Stimulated activated CD8-positive, alpha-beta memory T cell treated with anti-CD3 and anti-CD28 coated beads, Interleukin-12 subunit alpha, Interleukin-12 subunit beta, amount 100 ng/mL, for 1 hour (primary cell): ENCODE measurements around the gene BCL6B.
"Not testable (repeated sequence)": the region's sequence is repeated elsewhere in the genome, so short reads cannot be mapped to it uniquely, and the experiment has no call there.

Experiments used
- DNase-seq: peaks from one replicate; pipeline ENCODE4 v3.0.0-alpha.2; 2020; ENCODE audit warnings: low read depth

BCL6B gene

GRCh38 chr17:7027335-7027734 lies 4.5 kb downstream of the BCL6B start:
- no peak for DNase-seq

GRCh38 chr17:7029096-7029495 lies 6.2 kb downstream of the BCL6B start:
- DNase-seq = no peak

GRCh38 chr17:7029659-7030058 lies 6.8 kb downstream of the BCL6B start:
- DNase-seq = no peak

- no peak for DNase-seq
Observed at GRCh38 chr17:7034955-7035590, 12.2 kb downstream of the BCL6B start.

- peak; percentile 97 for DNase-seq
Observed at GRCh38 chr17:7035591-7036368, 12.9 kb downstream of the BCL6B start, which contains the start of gene SLC16A13. TSS of gene SLC16A13 (plus strand) at chr17:7036015. CDS start at chr17:7036383, 368 bp downstream.

GRCh38 chr17:7038025-7038862 lies 15.4 kb downstream of the BCL6B start:
- no peak for DNase-seq

- DNase-seq = no peak
Observed at GRCh38 chr17:7039832-7040231, 17.0 kb downstream of the BCL6B start.

- DNase-seq = no peak
Observed at GRCh38 chr17:7041607-7042500, 19.0 kb downstream of the BCL6B start.

- no peak for DNase-seq
Observed at GRCh38 chr17:7042501-7043181, 19.8 kb downstream of the BCL6B start.

GRCh38 chr17:7043182-7043496 lies 20.3 kb downstream of the BCL6B start:
- DNase-seq = no peak

GRCh38 chr17:7043497-7044198 lies 20.8 kb downstream of the BCL6B start, which contains the start of gene SLC16A11:
TSS of gene SLC16A11 (minus strand) at chr17:7044092. CDS start at chr17:7043513, 579 bp downstream.
- DNase-seq = no peak

GRCh38 chr17:7045492-7046126 lies 22.8 kb downstream of the BCL6B start:
- DNase-seq = peak; percentile 25

GRCh38 chr17:7046127-7046724 lies 23.4 kb downstream of the BCL6B start:
- no peak for DNase-seq

GRCh38 chr17:7046725-7047397 lies 24.0 kb downstream of the BCL6B start:
- peak; percentile 54 for DNase-seq

- no peak for DNase-seq
Observed at GRCh38 chr17:7047566-7047965, 24.7 kb downstream of the BCL6B start.

GRCh38 chr17:7048968-7049367 lies 26.1 kb downstream of the BCL6B start:
- no peak for DNase-seq

- DNase-seq = not testable (repeated sequence)
Observed at GRCh38 chr17:7050583-7050982, 27.7 kb downstream of the BCL6B start.

- no peak for DNase-seq
Observed at GRCh38 chr17:7056386-7056785, 33.5 kb downstream of the BCL6B start.
